HG02678 (cell line): Measurements from ENCODE around the gene SUN2.

Experiments used
- ATAC-seq: cut with Tn5 transposase; IDR thresholded peaks from one replicate; pipeline ENCODE4 v1.9.1; 2021; ENCODE audit warnings: mild to moderate bottlenecking, moderate library complexity; ENCODE audit not compliant: unreplicated experiment

The SUN2 gene

DNA sequence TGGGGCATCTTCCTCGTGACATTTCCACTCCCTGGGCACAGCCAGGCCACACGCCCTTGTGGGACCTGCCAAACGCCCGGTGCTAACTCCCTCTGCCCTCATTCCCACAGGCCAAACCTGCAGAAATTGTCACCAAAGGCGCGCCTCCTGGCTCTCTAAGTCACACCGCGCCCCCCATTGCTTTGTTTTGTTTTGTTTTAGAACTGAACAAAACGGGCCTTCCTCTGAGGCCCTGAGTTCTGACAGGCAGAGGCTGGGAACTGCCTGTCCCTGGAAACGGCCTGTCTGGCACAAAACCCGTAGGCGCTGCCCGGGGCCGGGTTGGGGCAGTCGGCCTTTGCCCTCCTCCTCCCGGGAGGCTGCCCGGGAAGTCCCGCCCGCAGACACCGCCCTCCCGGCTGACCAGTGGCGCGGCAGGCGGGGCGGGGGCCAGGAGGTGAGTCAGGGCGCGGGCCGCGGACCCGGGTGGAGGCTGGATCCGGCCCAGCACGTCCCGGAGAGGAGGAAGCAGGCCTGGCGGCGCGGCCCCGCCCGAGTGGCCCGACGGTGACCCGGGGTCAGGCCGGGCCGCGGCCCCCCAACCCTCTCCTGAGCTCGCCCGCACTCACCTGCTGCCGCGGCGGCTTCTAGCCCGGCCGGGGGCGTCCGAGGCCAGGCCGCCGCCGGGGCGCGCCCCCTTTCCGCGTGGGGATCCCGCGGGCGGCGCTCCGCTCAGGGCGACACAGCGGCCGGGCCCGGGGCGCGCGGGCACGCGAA is 465 bp downstream of the SUN2 start:
- ATAC-seq = peak; percentile 33

GRCh38 chr22:38754751-38755154 is 1.0 kb downstream of the SUN2 start:
- no peak for ATAC-seq

- ATAC-seq = no peak
These were observed 1.6 kb downstream of the SUN2 start for GRCh38 chr22:38753948-38754750.

DNA sequence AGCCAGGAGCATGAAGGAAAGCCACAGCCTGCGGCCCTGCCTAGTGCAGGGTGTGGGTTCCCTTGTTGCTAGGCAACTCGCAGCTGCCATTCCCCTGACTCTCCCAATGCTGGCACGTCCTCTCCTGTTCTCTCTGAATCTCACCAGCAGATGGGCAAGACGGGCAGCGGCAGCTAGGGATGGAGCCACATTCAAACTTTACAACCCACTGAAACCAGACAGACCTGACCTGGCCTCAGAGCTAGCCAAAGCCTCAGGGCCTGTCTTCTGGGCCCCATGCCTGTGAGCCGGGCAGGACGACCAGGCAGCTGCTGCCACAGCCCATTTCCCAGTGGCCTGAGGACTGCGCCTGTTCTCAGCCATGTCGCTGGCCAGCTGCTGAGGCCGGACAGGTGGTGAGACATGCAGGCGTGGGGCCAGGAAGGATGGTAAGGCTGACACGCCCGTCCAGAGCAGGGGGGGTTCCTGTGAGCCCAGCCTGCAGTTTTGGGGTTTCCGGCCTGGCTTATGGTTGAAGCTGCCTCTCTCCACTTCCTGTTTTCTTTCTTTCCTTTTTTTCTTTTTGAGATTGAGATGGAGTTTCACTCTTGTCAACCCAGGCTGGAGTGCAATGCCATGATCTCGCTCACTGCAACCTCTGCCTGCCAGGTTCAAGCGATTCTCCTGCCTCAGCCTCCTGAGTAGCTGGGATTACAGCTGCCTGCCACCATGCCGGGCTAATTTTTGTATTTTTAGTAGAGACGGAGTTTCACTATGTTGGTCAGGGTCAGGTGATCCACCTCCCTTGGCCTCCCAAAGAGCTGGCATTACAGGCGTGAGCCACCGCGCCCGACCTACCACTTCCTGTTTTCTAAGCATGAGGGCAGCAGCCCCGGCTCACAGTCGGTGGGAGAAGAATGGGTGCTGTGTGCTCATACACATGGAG is 4.1 kb downstream of the SUN2 start:
- peak; percentile 49 for ATAC-seq

- ATAC-seq = no peak
These were observed 4.8 kb downstream of the SUN2 start for GRCh38 chr22:38751066-38751421.

DNA sequence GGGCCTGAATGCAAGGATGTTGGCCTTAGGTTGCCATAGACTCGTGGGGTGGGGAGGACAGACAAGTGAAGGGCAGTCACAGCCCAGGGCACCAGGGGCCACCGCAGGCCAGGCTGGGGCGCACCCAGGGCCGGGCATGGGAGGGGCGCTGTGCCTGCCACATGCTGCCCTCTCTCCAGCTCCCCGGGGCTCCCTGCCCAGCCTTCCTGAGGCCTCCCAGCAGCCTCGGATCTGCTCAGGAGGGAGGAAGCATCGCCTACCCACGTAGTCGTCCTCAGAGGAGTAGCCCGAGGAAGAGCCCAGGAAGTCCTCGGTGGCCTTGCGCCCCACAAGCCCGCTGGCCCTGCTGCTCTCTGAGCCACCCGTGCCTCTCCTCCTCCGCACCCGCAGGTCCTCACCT is 5.2 kb downstream of the SUN2 start:
- no peak for ATAC-seq

- ATAC-seq = no peak
These were observed 5.7 kb downstream of the SUN2 start for GRCh38 chr22:38750104-38750503.

DNA sequence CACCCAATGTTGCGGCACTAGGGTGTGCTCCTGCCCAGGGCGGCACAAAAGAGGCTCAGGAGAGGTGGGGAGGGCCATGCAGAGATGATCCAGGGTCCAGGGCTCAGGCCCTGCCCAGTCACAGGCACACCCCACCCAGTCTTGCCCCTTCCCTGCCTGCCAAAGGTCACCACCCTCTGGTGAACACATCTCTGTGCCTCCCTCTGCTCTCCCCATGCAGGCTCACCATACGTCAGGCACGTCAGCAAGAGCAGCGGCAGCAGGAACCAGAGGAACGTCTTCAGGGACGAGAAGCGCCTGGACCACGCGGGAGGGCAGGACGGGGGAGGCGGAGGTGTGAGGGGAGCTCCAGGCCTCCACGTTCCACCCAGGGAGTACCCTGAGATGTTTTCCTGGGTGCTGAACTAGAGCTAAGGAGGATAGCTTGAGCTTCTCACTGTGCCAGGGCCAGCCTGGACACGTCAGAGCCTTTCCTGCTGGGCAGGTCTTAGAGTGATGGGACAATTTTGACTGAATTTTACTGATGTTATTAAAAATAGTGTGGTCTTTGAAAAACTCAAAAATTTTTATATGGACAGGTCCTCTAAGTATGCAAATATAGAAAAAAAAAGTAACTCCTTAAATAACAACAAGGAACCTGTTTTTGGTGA is 7.2 kb downstream of the SUN2 start:
- no peak for ATAC-seq

DNA sequence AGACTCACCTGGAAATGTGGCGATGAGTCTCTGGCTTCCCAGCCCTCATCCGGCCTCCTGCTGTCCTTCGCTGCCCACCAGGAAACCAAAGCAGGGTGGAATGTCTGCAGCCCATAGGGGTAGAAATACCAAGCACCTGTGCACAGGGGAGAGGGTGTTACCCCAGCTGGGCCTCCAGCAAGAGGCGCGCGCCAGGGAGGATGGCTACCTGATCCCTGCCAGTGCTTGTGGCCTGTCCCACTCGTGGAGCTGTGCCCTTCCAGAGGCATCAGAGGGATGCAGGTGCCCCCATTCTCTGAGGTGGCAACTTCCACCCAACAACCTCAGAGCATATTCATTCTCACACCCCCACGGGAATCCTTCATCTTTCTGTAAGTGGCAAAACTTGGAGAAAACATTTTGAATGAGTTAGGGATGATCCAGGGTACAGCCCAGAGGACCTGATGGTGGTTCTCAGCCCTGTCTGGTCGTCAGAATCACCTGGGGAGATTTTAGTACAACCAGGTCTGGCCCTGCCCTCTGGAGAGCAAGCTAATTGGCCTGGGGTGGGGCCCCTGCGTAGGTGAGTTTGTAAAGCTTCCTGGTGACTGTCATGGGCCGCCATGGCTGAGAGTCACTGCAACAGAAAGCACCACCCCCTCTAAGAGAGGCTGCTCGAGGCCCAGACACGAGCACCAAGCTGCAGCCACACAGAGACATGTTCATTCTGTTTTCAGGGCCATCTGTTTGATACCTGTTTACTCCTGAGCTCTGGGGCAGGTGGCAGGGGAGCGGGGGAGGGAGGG is 9.9 kb downstream of the SUN2 start:
- ATAC-seq = no peak

- ATAC-seq = no peak
These were observed 10.8 kb downstream of the SUN2 start for GRCh38 chr22:38744981-38745380.

DNA sequence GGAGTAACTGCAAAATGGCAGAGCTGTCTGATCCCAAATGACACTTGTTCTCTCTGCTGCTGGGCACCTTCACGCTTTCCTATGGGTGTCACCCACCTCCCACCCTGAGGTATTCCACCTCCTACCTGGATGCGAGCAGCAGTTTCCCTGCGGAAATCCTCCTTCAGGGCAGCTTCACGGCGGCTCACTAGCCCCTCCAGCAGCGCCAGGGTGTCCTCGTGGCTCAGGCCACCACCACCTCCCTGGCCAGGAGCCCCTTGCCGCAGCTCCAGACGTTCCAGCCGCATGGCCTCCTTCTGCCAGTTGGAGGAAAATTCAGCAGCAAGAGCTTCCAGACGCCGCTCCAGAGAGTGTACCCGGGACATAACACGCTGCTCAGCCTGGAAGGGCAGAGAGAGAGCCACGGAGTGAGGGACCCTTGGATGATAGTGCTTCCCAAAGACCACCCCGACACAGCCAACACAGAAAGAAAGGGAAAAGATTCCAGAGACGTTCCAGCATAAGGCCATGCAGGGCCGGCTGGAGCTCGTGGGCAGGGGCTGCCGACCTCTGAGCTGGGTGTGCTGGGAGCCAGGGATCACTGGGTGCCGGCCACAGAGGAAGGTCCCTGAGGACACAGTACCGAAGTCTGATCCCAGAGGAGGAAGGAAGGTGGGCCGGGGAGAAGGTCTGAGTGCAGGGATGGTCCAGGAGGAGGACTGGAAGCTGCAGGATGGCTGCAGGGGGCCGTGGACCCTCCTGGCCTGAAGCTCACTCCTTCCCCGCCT is 13.4 kb downstream of the SUN2 start:
- no peak for ATAC-seq

- no peak for ATAC-seq
These were observed 14.2 kb downstream of the SUN2 start for GRCh38 chr22:38741576-38741975.

- ATAC-seq = no peak
These were observed 14.6 kb downstream of the SUN2 start for GRCh38 chr22:38741166-38741565.

- no peak for ATAC-seq
These were observed 15.0 kb downstream of the SUN2 start for GRCh38 chr22:38740754-38741153.

- ATAC-seq = no peak
These were observed 15.6 kb downstream of the SUN2 start for GRCh38 chr22:38740116-38740723.

DNA sequence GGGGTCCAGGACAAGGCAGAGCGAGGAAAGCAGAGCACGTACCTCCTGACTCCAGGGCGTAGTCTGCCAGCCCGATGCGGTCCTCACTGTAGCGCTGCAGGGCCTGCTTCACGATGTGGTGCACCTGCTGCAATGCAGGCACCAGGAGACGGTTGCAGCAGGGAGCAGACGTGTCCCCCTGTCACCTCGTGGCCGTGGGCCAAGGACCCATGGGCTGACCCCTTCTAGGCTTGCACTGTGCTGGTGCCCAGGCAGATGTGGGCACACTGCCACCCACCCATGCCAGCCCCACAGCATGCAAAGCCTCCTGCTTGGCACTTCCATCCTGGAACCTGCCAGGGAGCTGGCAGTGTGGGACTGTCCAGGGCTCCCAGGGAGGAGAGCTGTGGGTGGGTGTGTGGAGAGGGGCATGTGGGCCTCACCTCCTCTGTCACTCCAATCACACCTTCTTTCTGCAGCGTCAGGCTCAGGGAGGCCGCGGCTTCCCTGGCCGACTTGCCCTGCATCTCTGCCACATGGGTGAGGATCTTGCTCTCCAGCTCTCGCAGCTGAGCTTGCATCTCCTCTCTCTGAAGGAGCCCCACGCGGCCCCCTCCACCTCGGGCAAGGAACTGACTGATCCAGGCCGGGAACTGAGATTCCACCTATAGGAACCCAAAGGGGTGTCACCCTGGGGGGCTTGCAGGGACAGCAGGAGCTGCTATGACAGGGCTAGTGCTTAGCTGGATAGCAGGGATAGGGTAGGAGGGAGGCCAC is 16.3 kb downstream of the SUN2 start:
- ATAC-seq = no peak

DNA sequence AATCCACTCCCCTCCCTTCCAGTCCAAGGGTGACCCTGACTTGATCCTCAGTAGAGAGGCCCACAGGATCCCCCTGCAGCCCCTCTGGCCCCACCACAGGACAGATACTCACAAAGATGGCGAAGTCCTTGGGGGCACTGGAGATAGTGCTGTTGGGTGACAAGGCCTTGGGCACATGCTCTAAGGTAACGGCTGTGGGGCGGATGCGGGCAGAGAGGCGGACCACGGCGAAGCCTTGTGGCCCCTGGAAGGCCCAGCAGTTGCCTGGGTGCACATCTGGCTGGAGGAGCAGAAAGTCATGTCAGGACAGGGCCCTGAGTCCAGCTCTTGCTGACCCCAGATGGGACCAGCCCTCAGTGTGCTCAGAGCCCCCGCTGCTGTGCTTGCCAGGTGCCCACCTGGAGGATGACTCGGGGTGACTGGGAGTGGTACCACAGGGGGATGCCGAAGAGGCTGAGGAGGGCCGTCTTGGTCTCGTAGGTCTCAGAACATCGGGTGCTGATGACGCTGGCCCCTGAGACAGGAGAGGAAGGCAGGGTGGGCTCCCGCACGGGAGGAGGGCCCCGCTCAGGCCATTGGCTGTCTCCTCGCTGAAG is 17.2 kb downstream of the SUN2 start:
- no peak for ATAC-seq
